NCI-H1694 treated with DMSO at 0.1 percent for 48 hours (cell line): ENCODE results near the gene POLN.

Experiments
- DNase-seq: peaks from one replicate; lab custom pipeline; 2025; lab: John Stamatoyannopoulos, UW

The POLN gene

GRCh38 chr4:2083116-2083825, 158.7 kb downstream of the POLN start:
- DNase-seq = no peak

- no peak for DNase-seq
Observed at GRCh38 chr4:2082627-2083026, 159.3 kb downstream of the POLN start.

GRCh38 chr4:2082118-2082517, 159.8 kb downstream of the POLN start:
- no peak for DNase-seq

- no peak for DNase-seq
Observed at GRCh38 chr4:2081540-2081939, 160.4 kb downstream of the POLN start.

GRCh38 chr4:2080429-2081300, 161.3 kb downstream of the POLN start:
- no peak for DNase-seq

- no peak for DNase-seq
Observed at GRCh38 chr4:2079926-2080325, 162.0 kb downstream of the POLN start.

- DNase-seq = no peak
Observed at GRCh38 chr4:2079006-2079405, 162.9 kb downstream of the POLN start.

GRCh38 chr4:2078584-2078983, 163.3 kb downstream of the POLN start:
- no peak for DNase-seq

DNA sequence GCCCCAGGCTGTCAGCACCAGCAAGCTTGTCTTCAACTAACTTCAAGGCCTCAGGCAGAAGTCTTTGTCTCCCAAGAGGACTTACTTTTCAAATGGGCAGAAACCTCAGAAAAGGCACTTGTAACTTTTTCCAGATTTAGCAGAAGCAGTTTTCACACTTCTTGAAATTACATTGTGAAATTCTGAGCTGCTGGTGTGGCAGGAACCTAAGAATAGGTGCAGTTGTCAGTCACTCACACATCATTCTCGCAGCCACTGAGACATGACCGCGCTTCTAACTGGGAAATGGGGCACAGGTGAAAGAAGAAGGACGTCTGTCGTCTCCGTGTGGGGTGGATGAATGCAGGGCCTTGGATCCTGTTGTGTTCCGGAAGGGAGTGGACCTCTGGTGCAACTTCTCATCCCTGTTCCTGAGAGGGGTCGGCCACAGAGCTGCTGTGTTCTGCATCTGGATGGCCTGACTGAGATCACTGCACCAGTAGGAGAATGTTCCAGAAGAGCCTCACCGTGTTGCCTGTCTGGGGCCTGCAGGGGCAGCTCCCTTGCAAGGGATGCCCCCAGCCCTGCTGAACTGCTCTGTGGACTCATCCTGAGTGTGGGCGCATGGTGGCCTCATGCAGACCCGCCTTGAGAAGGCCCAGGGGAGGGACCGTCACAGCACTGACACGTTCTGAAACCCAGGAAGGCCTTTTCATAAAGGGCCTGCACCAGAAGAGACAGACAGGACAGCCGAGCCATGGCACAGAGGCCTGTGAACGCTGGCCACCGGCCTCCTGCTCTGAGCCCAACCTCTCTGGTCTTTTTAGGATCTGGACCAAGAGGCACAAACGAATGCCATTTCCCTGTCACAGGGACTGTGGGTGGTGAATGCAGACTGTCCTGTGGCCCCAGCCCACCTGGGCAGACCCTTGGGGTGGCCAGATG, 164.1 kb downstream of the POLN start:
- DNase-seq = no peak

DNA sequence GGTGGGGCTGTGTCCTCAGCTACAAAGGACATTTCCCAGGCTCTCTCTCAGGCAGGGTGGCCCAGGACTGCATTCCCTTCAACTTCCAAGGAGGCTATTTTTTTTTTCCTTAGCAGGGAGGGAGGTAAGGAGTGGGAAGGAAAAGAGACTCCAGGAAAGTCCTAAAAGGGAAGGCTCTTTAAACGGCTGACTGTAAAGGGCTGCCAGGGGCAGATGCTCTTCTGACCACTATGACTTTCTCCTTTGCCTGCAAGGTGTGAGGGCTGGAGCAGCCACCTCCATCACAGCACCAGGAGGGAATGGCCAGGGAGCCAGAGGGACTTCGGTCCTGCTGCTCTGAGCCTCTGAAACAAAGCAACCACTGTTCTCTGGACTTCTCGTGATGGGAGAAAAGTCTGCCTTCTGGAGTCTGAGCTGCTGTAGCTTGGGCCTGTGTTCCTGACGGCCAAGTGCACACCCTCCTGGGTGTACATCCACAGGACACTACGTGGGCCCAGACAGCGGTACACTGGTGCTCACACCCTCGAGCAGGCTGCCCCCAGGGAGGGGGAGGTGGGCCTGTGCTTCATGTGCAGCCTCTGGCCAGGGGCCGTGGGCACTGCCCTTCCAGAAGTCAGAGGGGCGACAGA, 164.9 kb downstream of the POLN start:
- no peak for DNase-seq

- DNase-seq = no peak
Observed at GRCh38 chr4:2075987-2076907, 165.7 kb downstream of the POLN start.

DNA sequence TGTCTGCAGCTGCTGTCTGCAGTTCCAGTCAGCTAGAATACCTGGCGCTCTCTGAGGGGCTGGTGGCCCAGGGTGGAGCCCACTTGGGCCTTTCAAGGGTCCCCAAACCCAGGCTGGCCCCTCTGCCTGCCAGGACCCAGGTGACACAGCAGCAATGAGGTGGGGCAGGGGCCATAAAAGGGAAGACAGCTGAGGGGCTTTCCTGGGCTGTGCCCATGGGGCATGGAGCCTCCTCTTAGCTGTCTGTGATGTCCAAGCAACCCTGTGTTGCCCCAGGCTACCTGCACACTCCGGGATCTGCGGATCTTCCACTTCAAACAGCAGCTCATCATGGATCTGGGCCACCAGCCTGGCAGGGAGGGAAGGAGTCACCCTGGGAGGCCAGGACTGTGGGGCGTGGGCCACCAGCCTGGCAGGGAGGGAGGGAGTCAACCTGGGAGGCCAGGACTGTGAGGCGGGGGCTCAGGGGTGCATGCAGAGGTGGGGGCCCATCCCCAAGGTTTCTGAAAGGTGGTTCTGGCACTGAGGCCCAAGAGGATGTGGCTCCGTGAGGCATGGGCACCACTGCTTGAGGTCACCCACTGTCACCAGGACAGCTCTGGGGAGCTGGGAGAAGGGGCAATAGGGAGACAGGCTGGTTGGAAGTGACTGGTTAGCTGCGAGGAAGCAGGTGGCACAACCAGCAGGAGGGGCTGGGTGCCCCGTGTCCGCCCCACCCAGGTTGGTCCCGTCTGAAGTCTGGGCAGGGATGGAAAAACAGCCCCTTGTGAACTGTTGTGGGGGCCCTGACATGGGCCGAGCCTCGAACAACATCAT, 166.5 kb downstream of the POLN start:
- no peak for DNase-seq

DNA sequence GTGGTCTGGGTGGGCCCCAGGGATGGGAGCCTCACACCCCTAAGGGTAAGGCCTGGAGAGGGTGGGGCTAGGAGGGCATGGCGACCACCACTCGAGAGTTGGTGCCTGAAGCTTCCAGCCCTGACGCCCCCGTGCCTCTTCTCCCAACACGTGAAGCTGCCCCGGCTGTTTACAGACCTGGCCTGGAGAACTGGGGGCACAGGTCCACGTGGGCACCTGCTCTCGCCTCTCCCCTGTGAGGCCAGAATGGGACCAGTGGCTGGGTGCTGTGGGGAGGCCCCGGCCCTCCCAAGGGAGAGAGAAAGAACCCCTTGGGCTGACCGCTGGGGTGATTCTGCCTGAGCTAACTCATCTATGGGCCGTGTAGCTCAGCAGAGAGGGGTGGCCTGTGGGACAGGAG, 167.3 kb downstream of the POLN start:
- DNase-seq = no peak

- no peak for DNase-seq
Observed at GRCh38 chr4:2073808-2074481, 168.0 kb downstream of the POLN start.

DNA sequence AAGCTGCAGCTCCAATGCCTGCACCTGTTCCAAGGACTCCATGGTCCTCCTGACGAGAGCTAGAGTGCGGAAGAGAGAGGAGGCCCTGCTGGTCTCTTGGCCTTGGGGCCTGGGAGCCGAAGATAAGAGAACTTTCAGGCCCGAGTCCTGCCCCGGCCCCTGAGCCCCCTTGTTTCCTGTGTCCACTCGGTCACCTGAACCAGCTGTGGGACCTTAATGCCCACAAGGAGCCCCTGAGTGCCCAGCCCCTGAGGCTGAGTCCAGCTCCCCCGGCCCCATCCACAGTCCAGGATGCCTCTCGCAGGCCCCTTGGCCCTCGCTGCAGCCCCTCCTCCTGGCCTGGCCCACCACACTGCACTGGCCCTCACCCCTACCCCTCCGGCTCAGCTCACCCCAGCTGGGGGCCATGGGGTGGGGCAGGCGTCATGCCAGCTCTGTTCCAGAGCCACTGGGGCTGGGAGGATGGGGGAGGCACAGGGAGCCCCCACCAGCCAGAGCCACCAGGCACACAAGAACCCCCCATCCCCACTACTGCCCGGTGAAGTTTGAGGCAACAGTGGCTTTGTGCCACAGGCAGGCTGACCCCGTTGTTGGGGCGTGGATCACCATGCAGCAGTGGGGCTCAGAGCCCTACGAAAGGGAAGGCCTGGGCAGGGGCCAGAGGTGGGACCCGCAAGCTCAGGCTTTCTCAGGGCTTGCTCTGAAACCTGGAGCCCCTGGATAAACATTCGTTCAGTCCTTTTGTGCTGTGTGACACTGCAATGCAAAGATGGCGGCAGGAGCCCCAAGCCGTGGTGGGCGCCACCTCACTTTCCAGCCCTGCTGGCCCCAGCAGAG, 168.7 kb downstream of the POLN start:
- no peak for DNase-seq

DNA sequence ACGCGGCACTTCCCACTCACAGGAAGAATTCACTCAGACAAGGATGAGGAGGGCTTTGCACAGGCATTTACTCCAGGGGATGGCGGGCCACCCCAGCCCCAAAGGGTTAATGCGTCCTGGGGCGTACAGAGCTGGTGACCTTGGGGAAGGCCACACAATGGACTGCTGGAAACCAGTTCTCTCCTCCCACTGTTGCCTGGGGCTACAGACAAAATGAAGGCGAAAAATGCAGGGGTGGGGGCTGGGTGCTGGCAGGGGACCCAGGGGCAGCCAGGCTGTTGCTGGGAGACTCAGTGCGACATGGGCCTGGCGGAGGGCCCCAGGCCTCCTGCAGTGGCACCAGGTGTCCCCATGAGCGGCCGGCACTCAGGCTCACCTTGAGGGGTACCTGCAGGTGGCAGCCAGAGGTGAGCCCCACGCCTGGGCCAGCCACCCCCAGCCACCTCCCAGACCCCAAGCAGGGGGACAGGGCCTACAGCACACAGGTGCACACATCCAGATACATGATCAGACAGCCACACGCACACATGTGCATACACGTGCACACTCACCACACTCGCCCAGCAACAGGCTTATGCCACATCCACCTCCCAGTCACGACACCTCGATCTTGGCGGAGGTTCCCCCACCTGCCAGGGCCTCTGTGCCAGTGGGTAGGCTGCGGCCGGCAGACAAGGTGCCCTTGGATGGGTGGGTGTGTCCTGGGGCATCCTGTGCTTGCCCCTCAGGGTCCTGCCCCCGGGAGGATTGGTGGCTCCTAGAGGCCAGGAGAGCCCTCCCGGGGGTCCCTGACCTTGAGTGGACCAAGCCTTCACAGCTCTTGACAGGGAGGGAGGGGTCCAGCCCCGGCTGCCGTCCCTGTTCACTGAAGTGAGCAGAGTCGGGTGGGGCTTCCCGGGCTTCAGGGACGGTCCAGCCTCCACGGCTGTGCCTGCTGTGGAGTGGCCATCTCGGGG, 169.7 kb downstream of the POLN start:
- DNase-seq = no peak

DNA sequence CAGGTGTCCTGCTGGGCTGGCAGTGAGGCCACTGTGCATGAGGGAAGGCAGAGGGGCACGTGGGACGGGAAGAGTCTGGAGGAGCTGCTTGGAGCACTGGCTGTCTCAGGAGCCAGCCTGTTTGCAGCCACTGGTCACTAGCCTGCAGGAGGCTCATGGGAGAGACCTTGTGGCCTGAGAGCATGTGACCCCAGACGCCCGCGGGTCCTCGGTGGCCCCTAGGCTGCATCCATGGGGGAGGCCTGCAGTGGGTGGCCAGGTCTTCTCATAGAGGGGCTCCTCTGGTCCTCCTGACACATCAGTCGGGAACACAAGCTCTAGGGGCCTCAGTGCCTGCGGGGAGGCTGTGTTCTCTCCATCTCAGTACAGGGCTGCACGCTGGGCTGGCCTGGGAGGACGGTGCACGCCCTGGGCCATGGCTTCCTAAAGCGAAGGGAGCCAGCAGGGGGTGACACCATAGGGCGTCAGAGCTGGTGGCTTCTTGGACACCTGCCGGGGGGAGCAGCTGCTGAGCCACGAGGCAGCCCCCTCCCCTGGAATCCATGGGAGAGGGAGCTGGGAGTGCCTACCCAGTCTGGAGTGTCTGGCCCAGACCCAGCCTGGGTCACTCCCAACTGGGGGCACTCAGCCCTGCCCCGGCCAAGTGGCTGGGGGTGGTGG, 170.5 kb downstream of the POLN start:
- DNase-seq = no peak
